Activated T-helper 1 cell treated with anti-CD3 and anti-CD28 coated beads, Interleukin-2, amount 50 U/mL, for 16 hours (primary cell): Measurements from ENCODE around the gene ARHGAP42.

Source experiments
- DNase-seq, 2 donors: peaks; one replicate each; pipeline ENCODE4 v3.0.0-alpha.2; 2020; ENCODE audit warnings: low read depth in 1 of 2, low spot score in 1 of 2

ARHGAP42 gene

GRCh38 chr11:100793525-100793924 is 106.4 kb downstream of the ARHGAP42 start:
- no peak for DNase-seq

DNA sequence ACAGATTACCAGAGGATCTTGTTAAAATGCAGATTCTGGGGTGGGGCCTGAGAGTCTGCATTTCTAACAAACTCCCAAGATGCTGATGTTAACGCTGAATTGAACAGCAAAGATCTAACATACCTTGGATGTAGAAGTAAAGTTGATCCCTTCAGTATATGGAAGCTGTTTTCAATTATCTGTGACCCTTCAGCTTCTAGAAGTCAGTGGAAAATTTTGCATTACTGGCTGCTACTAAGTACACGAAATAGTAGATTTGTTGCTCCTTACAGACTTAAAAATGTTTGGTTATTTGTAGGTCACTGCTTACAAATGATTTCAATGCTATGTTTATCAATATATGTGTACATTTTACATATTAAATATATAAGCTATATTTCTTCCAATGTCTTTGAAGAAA is 107.4 kb downstream of the ARHGAP42 start:
- DNase-seq = no peak

DNA sequence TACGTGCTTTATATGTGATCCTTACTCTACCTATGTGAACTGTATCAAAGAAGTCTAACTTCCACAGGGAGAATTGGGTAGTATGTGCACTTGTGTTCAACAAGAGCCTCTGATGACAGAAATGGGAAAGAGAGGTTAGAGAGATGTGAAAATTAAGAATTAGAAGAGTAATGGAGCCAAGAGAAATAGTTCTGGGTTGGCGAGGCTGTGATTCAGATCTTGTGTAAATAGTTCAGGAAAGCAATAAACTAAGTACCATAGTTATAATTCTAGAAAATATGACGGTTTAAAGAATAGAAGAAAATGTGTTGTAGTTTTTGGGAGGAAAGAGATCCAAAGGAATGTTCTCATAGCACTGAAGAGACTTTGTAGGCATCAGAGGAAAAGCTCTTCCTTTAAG is 112.4 kb downstream of the ARHGAP42 start:
- DNase-seq = no peak

- DNase-seq = no peak
These were observed 113.1 kb downstream of the ARHGAP42 start for GRCh38 chr11:100800202-100800601.

GRCh38 chr11:100801225-100801999 is 114.3 kb downstream of the ARHGAP42 start:
- no peak for DNase-seq

GRCh38 chr11:100805506-100806199 is 118.6 kb downstream of the ARHGAP42 start:
- no peak for DNase-seq

DNA sequence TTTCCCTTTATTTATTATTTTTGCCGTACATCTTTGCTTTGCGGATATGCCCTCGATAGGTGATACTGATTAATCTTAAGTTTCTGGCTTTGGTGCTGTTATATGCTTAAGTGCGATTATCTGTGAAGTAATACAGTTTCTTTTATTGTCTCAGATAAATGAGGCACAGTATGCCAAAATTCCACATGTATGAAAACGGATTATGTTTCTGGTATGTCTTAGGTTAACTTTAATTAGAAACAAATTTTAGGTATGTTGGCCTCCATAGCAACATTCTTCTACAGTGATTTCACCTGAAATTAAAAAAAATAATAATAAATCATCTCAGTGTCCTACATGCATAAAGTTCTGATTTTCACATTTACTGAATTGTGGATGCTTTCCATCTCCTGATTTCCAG is 119.2 kb downstream of the ARHGAP42 start:
- DNase-seq = no peak

GRCh38 chr11:100808904-100809491 is 121.9 kb downstream of the ARHGAP42 start:
- no peak for DNase-seq

DNA sequence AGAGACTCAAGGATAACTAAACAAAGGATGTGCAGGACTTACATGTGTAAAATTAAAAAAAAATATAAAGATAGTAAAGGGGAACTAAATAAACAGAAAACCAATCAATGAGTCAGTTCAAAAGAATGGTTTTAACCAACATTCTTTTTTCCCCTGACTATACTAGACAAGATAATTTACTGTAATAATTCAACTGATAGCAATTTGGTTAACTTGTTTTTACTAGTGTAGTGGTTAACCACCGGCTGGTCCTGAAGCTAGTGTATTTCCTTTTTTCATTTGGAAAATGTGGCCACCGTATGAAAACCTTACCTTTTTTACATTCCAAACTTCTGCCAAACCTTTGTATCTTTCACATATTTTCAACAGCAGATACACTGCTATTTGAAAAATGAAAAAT is 123.1 kb downstream of the ARHGAP42 start:
- no peak for DNase-seq

DNA sequence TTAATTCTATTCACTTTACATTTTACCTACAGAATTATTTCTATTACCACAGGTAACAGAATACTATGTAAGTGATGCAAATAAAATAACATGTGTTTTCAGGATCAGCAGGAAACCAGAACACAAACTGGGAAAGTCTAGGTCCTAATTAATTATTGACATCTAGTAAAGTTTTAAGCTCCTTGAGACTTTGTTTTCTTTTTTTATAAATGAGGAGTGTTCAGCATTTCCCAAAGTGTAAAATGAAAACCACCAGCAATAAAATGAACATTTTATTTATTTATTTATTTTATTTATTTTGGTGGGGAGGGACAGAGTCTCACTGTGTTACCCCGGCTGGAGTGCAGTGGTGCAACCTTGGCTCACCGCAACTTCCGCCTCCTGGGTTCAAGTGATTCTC is 123.6 kb downstream of the ARHGAP42 start:
- DNase-seq = no peak

DNA sequence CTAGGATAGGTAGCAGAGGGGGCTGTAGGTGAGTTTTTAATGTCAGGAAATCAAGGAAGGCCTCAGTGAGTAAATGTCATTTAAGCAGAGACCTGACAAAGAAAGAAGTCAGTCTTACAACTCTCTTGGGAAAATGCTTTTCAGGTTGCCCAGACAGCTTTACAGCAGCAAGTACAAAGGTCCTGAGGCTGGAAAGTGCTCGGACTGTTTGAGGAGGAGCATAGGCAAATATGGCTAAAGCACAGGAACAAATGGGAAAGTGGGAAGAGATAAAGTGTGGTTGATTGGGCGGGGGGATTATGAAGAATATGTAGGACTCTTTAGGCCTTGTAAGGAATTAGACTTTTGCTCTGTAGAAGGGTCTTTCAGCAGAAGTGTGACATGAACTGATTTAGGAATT is 125.4 kb downstream of the ARHGAP42 start:
- DNase-seq = no peak

DNA sequence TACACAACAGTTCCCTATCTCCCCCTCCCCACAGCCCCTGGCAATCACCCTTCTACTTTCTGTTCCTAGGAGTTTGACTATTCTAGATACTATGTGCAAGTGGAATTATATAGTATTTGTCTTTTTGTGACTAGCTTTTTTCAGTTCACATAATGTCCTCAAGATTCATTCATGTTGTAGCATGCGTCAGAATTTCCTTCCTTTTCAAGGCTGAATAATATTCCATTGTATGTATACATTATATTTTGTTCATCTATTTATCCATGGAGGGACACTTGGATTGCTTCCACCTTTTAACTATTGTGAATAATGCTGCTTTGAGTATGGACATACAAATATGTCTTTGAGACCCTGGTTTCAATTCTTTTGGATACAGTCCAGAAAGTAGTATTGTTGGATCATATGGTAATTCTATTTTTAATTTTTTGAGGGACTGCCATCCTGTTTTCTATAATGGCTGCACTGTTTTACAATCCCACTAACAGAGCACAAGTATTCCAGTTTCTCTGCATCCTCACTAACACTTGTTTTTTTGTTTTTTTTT is 128.8 kb downstream of the ARHGAP42 start:
- DNase-seq = no peak

GRCh38 chr11:100816823-100817222 is 129.7 kb downstream of the ARHGAP42 start:
- DNase-seq = no peak

GRCh38 chr11:100817620-100818019 is 130.5 kb downstream of the ARHGAP42 start:
- DNase-seq = no peak

GRCh38 chr11:100820621-100821020 is 133.5 kb downstream of the ARHGAP42 start:
- DNase-seq = no peak

DNA sequence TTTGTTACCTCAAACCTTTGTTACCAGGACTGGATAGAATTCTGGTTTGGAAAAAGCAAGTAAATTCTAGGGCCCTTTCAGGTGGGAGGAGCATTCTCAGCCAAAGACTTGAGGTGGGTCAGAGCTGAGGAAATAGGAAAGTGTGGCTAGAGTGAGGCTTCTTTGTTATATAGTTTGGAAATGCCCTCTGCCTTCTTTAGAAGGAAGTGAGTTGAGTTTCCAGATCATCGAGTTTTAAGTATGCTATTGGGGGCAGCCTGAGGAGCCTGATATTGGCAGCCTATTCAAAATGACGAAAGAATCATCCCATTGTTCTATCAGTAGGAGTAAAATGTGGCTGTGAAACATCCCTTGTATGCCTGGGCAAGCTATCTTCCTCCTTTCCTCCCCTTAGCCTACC is 134.1 kb downstream of the ARHGAP42 start:
- DNase-seq = no peak

GRCh38 chr11:100823360-100823759 is 136.3 kb downstream of the ARHGAP42 start:
- DNase-seq = no peak

DNA sequence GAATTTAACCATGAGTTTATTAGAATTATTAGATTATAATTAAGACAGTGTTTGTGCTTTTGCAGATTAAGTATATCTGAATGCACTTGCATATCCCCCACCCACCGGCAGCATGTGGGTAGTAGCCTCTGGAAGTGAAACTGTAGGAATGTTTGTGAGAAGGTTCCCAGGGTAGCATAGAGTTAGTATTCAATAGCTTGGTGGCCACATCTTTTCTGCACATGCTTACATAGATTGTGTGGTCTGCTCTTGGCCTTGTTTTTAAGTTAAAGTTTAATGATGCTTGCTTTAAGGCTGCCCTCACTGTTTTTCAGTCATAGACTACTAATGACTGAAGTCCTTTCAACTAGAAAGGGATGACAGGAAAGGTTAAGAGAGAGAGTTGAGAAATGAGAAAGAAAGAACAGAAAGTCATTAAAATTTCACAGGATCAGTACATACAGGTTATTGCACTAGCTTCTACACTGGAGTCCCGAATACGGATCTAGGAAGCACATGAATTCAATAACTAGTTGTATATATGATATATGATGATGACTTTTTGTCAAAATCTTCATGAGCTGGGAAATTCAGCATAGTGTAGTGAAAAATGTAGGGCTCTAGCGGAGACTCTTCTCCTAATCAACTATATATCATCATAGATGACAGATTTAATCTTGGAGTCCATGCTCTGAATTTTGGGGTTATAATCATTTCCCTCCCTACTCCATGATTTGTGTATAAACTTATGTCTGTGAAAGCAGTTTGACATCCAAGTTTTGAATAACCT is 137.1 kb downstream of the ARHGAP42 start:
- no peak for DNase-seq

- DNase-seq = no peak
These were observed 138.5 kb downstream of the ARHGAP42 start for GRCh38 chr11:100825626-100826025.

DNA sequence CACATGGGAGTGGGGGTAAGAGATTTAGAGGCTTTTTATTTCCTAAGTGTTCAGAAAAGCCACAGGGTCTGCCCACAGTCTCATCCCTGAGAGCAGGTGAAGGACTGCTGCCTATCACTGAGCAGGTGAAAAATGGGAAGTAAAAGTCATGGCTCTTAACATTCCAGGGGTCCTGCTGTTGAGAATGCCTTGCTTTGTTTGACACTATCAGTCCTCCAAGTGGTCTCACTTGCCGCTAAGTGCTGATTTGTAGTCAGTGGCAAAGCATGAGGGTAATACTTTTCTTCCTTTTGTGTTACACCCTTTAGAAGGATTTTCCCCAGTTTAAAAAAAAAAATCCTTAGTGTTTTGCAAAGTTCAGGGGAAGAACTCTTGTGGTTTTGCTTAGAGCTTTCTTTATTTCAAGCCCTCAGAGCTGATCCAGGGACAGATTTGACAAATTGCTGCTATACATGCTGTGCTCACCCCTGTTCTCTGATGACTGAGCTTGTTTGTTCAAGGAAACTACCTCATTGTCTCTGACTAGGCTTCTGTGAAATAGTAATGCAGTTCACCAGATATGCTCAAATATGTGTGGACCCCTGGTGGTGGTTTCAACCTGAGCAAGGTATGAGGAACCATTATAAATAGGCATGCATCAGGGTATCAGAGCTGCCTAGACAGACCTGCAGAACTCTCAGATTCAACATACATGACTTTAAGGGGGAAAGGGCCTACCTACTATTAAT is 141.0 kb downstream of the ARHGAP42 start:
- DNase-seq = no peak

GRCh38 chr11:100830274-100830673 is 143.2 kb downstream of the ARHGAP42 start:
- no peak for DNase-seq
